ENCODE measurements around the gene ZBTB18. TPM values are rescaled to one million over a fixed set of nuclear protein-coding genes. Genes with fewer than 3 reads are reported as not detected.

Gene ZBTB18
- total RNA-seq, 1 experiment from 2014 or later, result 1.8 TPM

GRCh38 chr1:244100276-244100675 lies 49.2 kb downstream of the ZBTB18 start (continued):
- TF ChIP-seq, protein P1, sequence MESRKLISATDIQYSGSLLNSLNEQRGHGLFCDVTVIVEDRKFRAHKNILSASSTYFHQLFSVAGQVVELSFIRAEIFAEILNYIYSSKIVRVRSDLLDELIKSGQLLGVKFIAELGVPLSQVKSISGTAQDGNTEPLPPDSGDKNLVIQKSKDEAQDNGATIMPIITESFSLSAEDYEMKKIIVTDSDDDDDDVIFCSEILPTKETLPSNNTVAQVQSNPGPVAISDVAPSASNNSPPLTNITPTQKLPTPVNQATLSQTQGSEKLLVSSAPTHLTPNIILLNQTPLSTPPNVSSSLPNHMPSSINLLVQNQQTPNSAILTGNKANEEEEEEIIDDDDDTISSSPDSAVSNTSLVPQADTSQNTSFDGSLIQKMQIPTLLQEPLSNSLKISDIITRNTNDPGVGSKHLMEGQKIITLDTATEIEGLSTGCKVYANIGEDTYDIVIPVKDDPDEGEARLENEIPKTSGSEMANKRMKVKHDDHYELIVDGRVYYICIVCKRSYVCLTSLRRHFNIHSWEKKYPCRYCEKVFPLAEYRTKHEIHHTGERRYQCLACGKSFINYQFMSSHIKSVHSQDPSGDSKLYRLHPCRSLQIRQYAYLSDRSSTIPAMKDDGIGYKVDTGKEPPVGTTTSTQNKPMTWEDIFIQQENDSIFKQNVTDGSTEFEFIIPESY (IDR thresholded peaks at IDR 0.05; ENCODE audit: extremely low read depth, insufficient replicate concordance, low read length), result no peak
- no peak for TF ChIP-seq SRF (IDR thresholded peaks at IDR 0.05; ENCODE audit: low read depth)

GRCh38 chr1:244100704-244101453 lies 49.8 kb downstream of the ZBTB18 start:
- H3K79me2 ChIP-seq (ENCODE audit: insufficient read depth, low read length), result no peaks in the 10 kb centered on the region
- TF ChIP-seq JUND (IDR thresholded peaks at IDR 0.05), result no peak
- no peak for TF ChIP-seq EGR1 (IDR thresholded peaks at IDR 0.05; ENCODE audit: low read depth)
- TF ChIP-seq, protein P2, sequence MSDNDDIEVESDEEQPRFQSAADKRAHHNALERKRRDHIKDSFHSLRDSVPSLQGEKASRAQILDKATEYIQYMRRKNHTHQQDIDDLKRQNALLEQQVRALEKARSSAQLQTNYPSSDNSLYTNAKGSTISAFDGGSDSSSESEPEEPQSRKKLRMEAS (IDR thresholded peaks at IDR 0.05), result no peak
- no peak for TF ChIP-seq RAD21 (IDR thresholded peaks at IDR 0.05; ENCODE audit: low read depth)
- TF ChIP-seq FOSL1 (IDR thresholded peaks at IDR 0.05; ENCODE audit: low read depth), result no peak
- no peak for TF ChIP-seq CEBPB (IDR thresholded peaks at IDR 0.05; ENCODE audit: low read depth)
- no peak for TF ChIP-seq SRF (IDR thresholded peaks at IDR 0.05; ENCODE audit: low read depth)
- TF ChIP-seq, protein P3, sequence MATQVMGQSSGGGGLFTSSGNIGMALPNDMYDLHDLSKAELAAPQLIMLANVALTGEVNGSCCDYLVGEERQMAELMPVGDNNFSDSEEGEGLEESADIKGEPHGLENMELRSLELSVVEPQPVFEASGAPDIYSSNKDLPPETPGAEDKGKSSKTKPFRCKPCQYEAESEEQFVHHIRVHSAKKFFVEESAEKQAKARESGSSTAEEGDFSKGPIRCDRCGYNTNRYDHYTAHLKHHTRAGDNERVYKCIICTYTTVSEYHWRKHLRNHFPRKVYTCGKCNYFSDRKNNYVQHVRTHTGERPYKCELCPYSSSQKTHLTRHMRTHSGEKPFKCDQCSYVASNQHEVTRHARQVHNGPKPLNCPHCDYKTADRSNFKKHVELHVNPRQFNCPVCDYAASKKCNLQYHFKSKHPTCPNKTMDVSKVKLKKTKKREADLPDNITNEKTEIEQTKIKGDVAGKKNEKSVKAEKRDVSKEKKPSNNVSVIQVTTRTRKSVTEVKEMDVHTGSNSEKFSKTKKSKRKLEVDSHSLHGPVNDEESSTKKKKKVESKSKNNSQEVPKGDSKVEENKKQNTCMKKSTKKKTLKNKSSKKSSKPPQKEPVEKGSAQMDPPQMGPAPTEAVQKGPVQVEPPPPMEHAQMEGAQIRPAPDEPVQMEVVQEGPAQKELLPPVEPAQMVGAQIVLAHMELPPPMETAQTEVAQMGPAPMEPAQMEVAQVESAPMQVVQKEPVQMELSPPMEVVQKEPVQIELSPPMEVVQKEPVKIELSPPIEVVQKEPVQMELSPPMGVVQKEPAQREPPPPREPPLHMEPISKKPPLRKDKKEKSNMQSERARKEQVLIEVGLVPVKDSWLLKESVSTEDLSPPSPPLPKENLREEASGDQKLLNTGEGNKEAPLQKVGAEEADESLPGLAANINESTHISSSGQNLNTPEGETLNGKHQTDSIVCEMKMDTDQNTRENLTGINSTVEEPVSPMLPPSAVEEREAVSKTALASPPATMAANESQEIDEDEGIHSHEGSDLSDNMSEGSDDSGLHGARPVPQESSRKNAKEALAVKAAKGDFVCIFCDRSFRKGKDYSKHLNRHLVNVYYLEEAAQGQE (IDR thresholded peaks at IDR 0.05; ENCODE audit: low read depth), result no peak
- no peak for TF ChIP-seq ELF1 (IDR thresholded peaks at IDR 0.05; ENCODE audit: borderline replicate concordance, low read depth)
- TF ChIP-seq TCF7L2 (IDR thresholded peaks at IDR 0.05; ENCODE audit: borderline replicate concordance, extremely low read depth, insufficient read depth, insufficient read length), result no peak
- TF ChIP-seq SIN3A (IDR thresholded peaks at IDR 0.05; ENCODE audit: low read depth), result no peak
- DNase-seq (ENCODE audit: low read depth, low spot score), result no peak
- POLR2A ChIA-PET, result no interaction called here
- H3K9me3 ChIP-seq (ENCODE audit: control insufficient read depth in 1 of 2, insufficient read depth in 1 of 2, low read depth in 1 of 2, low read length in 2 of 2), result no peaks in the 10 kb centered on the region
- no peak overlapping the region for H3K9ac ChIP-seq (ENCODE audit: low read length)
- no peaks in the 10 kb centered on the region for H3K9me2 ChIP-seq (ENCODE audit: insufficient read depth)
- H2AFZ ChIP-seq (ENCODE audit: low read depth, low read length, poor library complexity, severe bottlenecking), result no peak overlapping the region
- intact Hi-C loops (cut with micrococcal nuclease), result no loop called here
- no peak overlapping the region for H3K4me3 ChIP-seq (replicated peaks in 1 of 2; ENCODE audit: low read depth in 1 of 2, low read length in 2 of 2)
- H3K4me2 ChIP-seq (ENCODE audit: low read length), result no peak overlapping the region
- BruUV-seq (replicated peaks), result no TSS peak
- no peak overlapping the region for H3K27ac ChIP-seq (ENCODE audit: low read depth, low read length)
- H4K20me1 ChIP-seq (ENCODE audit: insufficient read depth), result no peaks in the 10 kb centered on the region
- H3K4me1 ChIP-seq (ENCODE audit: control insufficient read depth in 1 of 2, insufficient read depth in 2 of 2, low read length in 2 of 2), result no peaks in the 10 kb centered on the region
- CTCF ChIA-PET, result no interaction called here
- no peak for ATAC-seq
- H3K36me3 ChIP-seq (ENCODE audit: control insufficient read depth in 1 of 2, insufficient read depth in 2 of 2, low read length in 2 of 2), result no peaks in the 10 kb centered on the region
- peaks cover 54% of the 10 kb centered on the region for H3K27me3 ChIP-seq (ENCODE audit: insufficient read depth, low read length)
- RAD21 ChIA-PET (ENCODE audit: low non-redundant PET in 1 of 2, low total read pairs in 2 of 2, uncharacterized antibody in 2 of 2, unreplicated experiment in 2 of 2), result no interaction called here

Data from HCT116 (cell line).